OCI-LY1 (cell line): ENCODE data around the gene HOXC5.

Experiments used
- H2AFZ ChIP-seq: fragments of 200-600 bp; sonication (generic), shearing (Covaris generic); 2 replicates; pipeline ENCODE4 v1.6.0; 2014; ENCODE audit warnings: antibody characterized with exemption, mild to moderate bottlenecking, low read length
- H3F3A ChIP-seq: fragments of 200-600 bp; sonication (generic), shearing (Covaris generic); 2 replicates; pipeline ENCODE4 v1.6.0; 2014; ENCODE audit warnings: mild to moderate bottlenecking, antibody characterized with exemption, low read length, moderate library complexity; ENCODE audit not compliant: insufficient read depth
- H3K27ac ChIP-seq: fragments of 200-600 bp; sonication (generic); 2 replicates; pipeline ENCODE4 v1.5.1; 2014; ENCODE audit warnings: low read length, mixed run types, mild to moderate bottlenecking, low read depth; ENCODE audit not compliant: poor library complexity, severe bottlenecking
- H3K27me3 ChIP-seq: fragments of 200-600 bp; sonication (generic); 2 replicates; pipeline ENCODE4 v1.6.0; 2014; ENCODE audit warnings: antibody characterized with exemption, mild to moderate bottlenecking, low read length, moderate library complexity; ENCODE audit not compliant: insufficient read depth
- H3K36me3 ChIP-seq: fragments of 200-600 bp; sonication (generic); 2 replicates; pipeline ENCODE4 v1.6.1; 2014; ENCODE audit warnings: mild to moderate bottlenecking, antibody characterized with exemption, low read length, moderate library complexity, mixed read lengths; ENCODE audit not compliant: insufficient read depth
- H3K4me1 ChIP-seq: fragments of 200-600 bp; sonication (generic); 2 replicates; pipeline ENCODE4 v1.5.1; 2014; ENCODE audit warnings: mild to moderate bottlenecking, low read length, moderate library complexity; ENCODE audit not compliant: insufficient read depth, severe bottlenecking
- H3K4me2 ChIP-seq: fragments of 200-600 bp; sonication (generic), shearing (Covaris generic); 2 replicates; pipeline ENCODE4 v1.6.1; 2014; ENCODE audit warnings: low read length
- H3K4me3 ChIP-seq: fragments of 200-600 bp; sonication (generic); 2 replicates; pipeline ENCODE4 v1.5.1; 2014; ENCODE audit warnings: low read length, low read depth, mild to moderate bottlenecking, mixed read lengths; ENCODE audit not compliant: poor library complexity, severe bottlenecking
- H3K79me2 ChIP-seq: fragments of 200-600 bp; shearing (Covaris generic); 2 replicates; pipeline ENCODE4 v1.6.1; 2016; ENCODE audit warnings: mixed run types, low read length, mixed read lengths; ENCODE audit not compliant: insufficient read depth
- H3K9ac ChIP-seq: fragments of 200-600 bp; sonication (generic), shearing (Covaris generic); 2 replicates; pipeline ENCODE4 v1.6.1; 2014; ENCODE audit warnings: mild to moderate bottlenecking, low read length, mixed read lengths
- H3K9me2 ChIP-seq: fragments of 200-600 bp; sonication (generic), shearing (Covaris generic); 2 replicates; pipeline ENCODE4 v1.6.1; 2014; ENCODE audit warnings: low read depth, mild to moderate bottlenecking, low read length, mixed read lengths
- H3K9me3 ChIP-seq: fragments of 200-600 bp; shearing (Covaris generic); 2 replicates; pipeline ENCODE4 v1.6.1; 2014; ENCODE audit warnings: low read length, mixed read lengths
- H4K20me1 ChIP-seq: fragments of 200-600 bp; sonication (generic), shearing (Covaris generic); 2 replicates; pipeline ENCODE4 v1.6.0; 2016; ENCODE audit warnings: mild to moderate bottlenecking, low read length; ENCODE audit not compliant: insufficient read depth
- CTCF ChIP-seq: fragments of 200-600 bp; sonication (generic), shearing (Covaris generic); IDR thresholded peaks from 2 replicates; pipeline ENCODE4 v1.5.1; 2017; ENCODE audit warnings: mild to moderate bottlenecking, antibody characterized with exemption, low read length, moderate library complexity, mixed read lengths
- EZH2 ChIP-seq: fragments of 200-600 bp; sonication (generic), shearing (Covaris generic); IDR thresholded peaks from 2 replicates; pipeline ENCODE4 v1.8.0; 2017; ENCODE audit warnings: borderline replicate concordance, mixed run types, mild to moderate bottlenecking, antibody characterized with exemption, low read length, moderate library complexity, mixed read lengths

HOXC5 gene

GRCh38 chr12:53998900-53999236 is 34.0 kb upstream of the HOXC5 start:
- no peak overlapping the region for H3K27ac ChIP-seq

GRCh38 chr12:53999559-54000115 is 33.2 kb upstream of the HOXC5 start:
- Histone ChIP-seq H3K27me3 (peaks cover 16% of the 10 kb centered on the region; the same call in 1 of the 2 replicates), H2AFZ (no peak overlapping the region)
- no peak for TF ChIP-seq CTCF
- TF ChIP-seq EZH2: no peak

More at GRCh38 chr12:53998900-53999236, 34.0 kb upstream of the HOXC5 start:
- H3K36me3 ChIP-seq: no peaks in the 10 kb centered on the region
- no peaks in the 10 kb centered on the region for H3F3A ChIP-seq
- H3K27me3 ChIP-seq: peaks cover 16% of the 10 kb centered on the region; the same call in 1 of the 2 replicates
- H3K9me2 ChIP-seq: no peaks in the 10 kb centered on the region
- H3K4me2 ChIP-seq: no peak overlapping the region
- TF ChIP-seq EZH2 (no peak), CTCF (no peak)
- H3K79me2 ChIP-seq: no peaks in the 10 kb centered on the region
- no peak overlapping the region for H2AFZ ChIP-seq
- no peaks in the 10 kb centered on the region for H3K9me3 ChIP-seq
- H4K20me1 ChIP-seq: no peaks in the 10 kb centered on the region
- H3K9ac ChIP-seq: no peak overlapping the region
- H3K4me3 ChIP-seq: no peak overlapping the region
- H3K4me1 ChIP-seq: no peaks in the 10 kb centered on the region

GRCh38 chr12:54000116-54001114 is 32.4 kb upstream of the HOXC5 start, which contains the start of gene HOXC9:
HOXC9 (plus strand) TSS chr12:54000161; CDS start chr12:54000189, 28 bp downstream.
- Histone ChIP-seq H3K36me3 (no peaks in the 10 kb centered on the region), H3F3A (no peaks in the 10 kb centered on the region), H3K27ac (no peak within 1 kb of the TSS), H3K9ac (no peak within 1 kb of the TSS), H3K4me1 (no peaks in the 10 kb centered on the region), H3K4me3 (no peak within 1 kb of the TSS), H4K20me1 (no peaks in the 10 kb centered on the region), H3K27me3 (peaks cover 16% of the 10 kb centered on the region; the same call in 1 of the 2 replicates), H3K9me3 (no peaks in the 10 kb centered on the region), H3K4me2 (no peak within 1 kb of the TSS), H2AFZ (no peak within 1 kb of the TSS), H3K79me2 (no peaks in the 10 kb centered on the region), H3K9me2 (no peaks in the 10 kb centered on the region)
- no peak for TF ChIP-seq EZH2
- TF ChIP-seq CTCF: no peak

More at GRCh38 chr12:53999559-54000115, 33.2 kb upstream of the HOXC5 start:
- no peaks in the 10 kb centered on the region for H4K20me1 ChIP-seq
- no peaks in the 10 kb centered on the region for H3K36me3 ChIP-seq
- no peaks in the 10 kb centered on the region for H3K9me2 ChIP-seq
- no peaks in the 10 kb centered on the region for H3K4me1 ChIP-seq
- H3K4me2 ChIP-seq: no peak overlapping the region
- no peak overlapping the region for H3K27ac ChIP-seq
- no peaks in the 10 kb centered on the region for H3K79me2 ChIP-seq
- H3K4me3 ChIP-seq: no peak overlapping the region
- H3F3A ChIP-seq: no peaks in the 10 kb centered on the region
- H3K9me3 ChIP-seq: no peaks in the 10 kb centered on the region
- H3K9ac ChIP-seq: no peak overlapping the region
